D721Med (cell line): ENCODE data around the gene IQGAP3.

Experiments used
- DNase-seq: peaks from one replicate; pipeline ENCODE4 v3.0.0; 2011; ENCODE audit warnings: low spot score; ENCODE audit not compliant: insufficient read length
- FAIRE-seq: peaks from 2 replicates; lab custom pipeline; 2011; peaks lifted over from hg19 to GRCh38; lab: Jason Lieb, UNC
- TF ChIP-seq, protein P1 (sequence below): IDR thresholded peaks from 2 replicates; pipeline ENCODE4 v1.5.1; 2012; ENCODE audit warnings: mild to moderate bottlenecking, control low read depth; ENCODE audit not compliant: insufficient read depth; ENCODE audit errors: missing control alignments

The IQGAP3 gene

DNA sequence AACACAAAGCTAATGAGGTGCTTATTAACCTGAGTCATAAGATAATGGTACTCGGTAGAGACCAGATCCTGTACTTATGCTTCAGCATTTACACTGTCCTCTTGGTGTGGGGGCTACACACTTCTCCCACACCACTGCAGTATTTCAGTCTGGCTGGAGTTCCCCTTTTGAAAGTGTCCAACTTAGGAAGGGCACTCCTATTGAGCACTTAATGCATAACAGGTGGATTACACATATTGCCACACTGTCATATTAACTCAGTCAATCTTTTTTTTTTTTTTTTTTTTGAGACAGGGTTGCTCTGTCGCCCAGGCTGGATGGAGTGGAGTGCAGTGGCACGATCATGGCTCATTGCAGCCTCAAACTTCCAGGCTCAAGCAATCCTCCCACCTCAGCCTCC, 27.4 kb upstream of the IQGAP3 start:
- FAIRE-seq (no peak), DNase-seq (no peak)
- TF ChIP-seq, protein P1, sequence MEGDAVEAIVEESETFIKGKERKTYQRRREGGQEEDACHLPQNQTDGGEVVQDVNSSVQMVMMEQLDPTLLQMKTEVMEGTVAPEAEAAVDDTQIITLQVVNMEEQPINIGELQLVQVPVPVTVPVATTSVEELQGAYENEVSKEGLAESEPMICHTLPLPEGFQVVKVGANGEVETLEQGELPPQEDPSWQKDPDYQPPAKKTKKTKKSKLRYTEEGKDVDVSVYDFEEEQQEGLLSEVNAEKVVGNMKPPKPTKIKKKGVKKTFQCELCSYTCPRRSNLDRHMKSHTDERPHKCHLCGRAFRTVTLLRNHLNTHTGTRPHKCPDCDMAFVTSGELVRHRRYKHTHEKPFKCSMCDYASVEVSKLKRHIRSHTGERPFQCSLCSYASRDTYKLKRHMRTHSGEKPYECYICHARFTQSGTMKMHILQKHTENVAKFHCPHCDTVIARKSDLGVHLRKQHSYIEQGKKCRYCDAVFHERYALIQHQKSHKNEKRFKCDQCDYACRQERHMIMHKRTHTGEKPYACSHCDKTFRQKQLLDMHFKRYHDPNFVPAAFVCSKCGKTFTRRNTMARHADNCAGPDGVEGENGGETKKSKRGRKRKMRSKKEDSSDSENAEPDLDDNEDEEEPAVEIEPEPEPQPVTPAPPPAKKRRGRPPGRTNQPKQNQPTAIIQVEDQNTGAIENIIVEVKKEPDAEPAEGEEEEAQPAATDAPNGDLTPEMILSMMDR = no peak

GRCh38 chr1:156598731-156599432, 26.5 kb upstream of the IQGAP3 start:
- DNase-seq (no peak), FAIRE-seq (no peak)
- TF ChIP-seq, protein P1 = no peak

GRCh38 chr1:156598125-156598524, 25.8 kb upstream of the IQGAP3 start:
- DNase-seq (no peak), FAIRE-seq (no peak)
- TF ChIP-seq, protein P1 = no peak

DNA sequence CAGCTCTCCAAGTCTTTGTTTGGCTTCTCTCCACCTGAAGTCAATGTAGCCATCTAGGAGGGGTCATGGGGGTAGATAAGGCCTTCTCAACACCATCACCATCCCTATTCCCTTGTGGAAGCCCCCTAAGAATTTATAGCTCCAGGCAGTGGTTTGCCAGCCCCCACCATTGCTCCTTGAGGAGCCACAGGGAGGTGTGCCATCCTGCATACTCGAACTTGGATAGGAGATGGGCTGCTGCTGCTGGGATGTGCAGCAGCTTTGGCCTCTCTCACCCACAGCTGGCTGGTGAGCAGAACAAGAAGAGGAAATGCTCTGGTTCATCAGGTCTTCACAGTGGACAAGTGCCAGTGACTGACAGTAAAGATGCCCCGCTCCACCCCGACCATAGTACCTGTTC, 24.1 kb upstream of the IQGAP3 start:
- DNase-seq (no peak), FAIRE-seq (no peak)
- TF ChIP-seq, protein P1 = no peak

- TF ChIP-seq, protein P1 = no peak
- FAIRE-seq = no peak
- DNase-seq = no peak
Observed at GRCh38 chr1:156595016-156595415, 22.7 kb upstream of the IQGAP3 start.

DNA sequence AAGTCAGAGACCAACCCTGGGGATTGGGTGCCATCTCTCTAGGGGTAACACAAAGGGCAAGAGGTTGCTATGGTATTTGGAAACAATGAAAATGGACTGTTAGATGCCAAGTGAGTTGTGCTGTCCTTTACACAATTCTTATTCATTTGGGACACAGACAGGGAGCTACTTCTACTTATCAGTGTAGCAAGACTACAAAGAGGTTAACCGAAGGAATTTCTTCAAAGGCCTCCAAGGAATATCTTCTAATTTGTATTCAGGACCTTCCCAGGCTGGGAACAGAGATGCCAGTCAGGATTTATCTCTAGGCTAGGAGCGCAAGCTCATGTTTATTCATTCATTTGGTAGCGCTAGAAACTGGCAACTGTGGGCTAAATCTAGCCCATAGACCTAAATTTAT, 21.8 kb upstream of the IQGAP3 start:
- TF ChIP-seq, protein P1 = no peak
- FAIRE-seq (no peak), DNase-seq (no peak)

- FAIRE-seq (no peak), DNase-seq (no peak)
- TF ChIP-seq, protein P1 = no peak
Observed at GRCh38 chr1:156593661-156593989, 21.3 kb upstream of the IQGAP3 start.
